Fibroblast of upper back skin (primary cell): Measurements from ENCODE around the gene PTRH1.

Source experiments
- DNase-seq: peaks from one replicate; pipeline ENCODE4 v3.0.0-alpha.2; 2013

PTRH1 gene

DNA sequence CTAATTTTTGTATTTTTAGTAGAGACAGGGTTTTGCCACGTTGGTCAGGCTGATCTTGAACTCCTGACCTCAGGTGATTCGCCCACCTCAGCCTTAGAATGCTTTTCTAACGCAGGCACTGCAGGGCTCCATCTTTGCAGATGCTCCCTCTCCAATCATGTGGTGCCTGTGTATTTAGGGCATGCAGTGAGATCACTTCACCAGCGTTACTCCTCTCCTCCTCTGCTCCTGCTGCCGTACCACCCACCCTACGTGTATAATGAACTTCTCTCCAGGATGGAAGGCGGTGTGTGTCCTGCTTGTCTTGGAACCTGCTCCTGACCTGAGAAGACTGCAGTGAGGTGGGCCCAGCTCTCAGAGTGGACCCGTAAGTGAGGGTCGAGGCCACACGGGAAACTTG lies 22.3 kb downstream of the PTRH1 start:
- DNase-seq, result no peak

DNA sequence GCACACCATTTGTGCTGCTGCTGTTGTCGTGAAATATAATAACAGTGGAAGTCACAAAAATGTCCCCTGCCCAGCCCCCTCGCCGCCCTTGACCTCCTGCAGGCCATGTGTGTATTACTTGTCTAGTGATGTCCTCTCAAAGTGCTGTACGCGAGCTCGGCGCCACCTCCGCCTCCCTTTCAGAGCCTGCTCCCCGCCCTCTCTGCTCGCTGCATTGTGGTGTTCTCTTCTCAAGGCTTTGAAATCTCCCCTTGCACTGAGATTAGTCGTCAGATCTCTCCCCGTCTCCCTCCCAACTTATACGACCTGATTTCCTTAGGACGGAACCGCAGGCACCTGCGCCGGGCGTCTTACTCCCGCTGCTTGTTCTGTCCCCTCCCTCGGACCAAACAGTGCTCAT lies 23.4 kb downstream of the PTRH1 start:
- no peak for DNase-seq

DNA sequence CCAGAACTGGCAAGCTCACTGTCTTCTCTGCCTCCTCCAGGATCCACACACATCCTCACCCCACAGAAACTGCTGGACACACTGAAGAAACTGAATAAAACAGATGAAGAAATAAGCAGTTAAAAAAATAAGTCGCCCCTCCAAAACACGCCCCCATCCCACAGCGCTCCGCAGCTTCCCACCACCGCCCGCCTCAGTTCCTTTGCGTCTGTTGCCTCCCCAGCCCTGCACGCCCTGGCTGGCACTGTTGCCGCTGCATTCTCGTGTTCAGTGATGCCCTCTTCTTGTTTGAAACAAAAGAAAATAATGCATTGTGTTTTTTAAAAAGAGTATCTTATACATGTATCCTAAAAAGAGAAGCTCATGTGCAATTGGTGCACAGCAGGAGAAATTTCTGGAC lies 24.7 kb downstream of the PTRH1 start:
- no peak for DNase-seq

DNA sequence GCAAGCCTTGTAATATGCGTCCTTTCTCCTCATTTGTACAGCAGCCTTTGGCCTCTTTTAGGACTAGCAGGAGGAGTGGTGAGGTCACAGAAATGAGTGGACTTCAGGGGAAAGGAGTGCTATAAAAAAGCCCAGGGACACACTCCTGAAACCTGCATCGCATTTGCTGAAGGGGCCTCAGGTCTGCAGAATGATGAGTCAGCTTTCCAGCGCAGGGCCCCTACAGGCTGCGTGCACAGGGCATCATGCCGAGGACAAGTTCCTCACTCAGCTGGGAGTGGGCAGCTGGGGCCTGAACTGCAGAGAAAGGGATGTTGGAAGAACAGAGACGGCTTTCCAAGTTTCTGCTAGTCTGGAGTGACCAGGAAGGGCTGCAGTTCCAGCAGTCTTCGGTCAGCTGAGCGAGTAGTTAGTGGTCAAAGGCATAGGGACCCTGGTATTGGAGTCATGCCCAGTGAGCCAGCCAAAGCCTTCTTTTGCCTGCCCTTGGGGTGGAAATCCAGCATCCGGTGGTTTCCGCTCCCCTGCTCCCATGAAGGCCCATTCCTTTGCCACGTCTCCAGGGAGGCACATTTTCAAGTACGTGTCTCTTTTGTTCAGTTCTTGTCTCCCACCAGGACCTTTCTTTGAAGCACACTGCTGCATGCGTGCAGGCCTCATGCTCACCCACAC lies 26.0 kb downstream of the PTRH1 start:
- DNase-seq, result no peak

DNA sequence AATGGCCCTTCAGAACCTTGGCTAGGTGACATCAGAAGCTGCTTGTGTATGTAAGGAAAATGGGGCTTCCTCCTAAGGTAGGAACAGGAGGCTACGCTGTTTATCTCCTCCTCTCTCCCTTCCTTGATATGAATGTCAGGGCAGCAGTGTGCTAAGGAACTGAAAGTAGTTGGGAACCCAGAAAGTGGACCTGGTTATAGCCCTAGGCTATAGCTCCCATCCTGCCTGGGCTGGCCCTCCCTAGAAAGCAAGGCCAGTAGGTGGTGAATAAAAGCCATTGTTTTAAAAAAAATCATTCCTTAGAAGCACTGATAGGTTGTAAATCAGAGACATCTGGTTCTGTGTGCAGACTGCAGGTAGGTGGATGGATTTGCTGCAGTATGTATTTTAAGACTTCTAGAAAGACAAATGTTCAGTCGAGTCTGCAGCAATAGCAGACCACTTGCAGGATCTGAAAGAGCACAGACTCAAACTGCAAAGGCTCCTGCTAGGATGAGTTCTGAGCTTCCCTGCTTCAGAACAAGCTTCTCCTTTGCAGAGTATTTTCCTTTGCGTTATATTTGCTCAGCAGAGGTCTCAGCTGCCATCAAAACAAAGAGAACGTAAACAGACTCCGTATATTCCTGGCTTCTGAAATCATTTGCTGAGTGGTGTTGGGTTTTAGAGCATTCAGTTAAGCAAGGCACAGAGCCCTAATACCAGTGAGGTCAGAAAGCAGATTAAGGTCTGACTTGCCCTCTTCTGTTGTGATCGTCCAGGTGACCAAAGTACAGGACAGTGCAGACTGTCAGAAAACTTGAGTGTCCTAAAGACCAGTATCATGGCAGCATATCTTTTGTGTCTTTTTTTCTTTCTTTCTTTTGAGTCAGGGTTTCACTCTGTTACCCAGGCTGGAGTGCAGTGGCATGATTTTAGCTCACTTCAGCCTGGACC lies 28.7 kb downstream of the PTRH1 start:
- no peak for DNase-seq

DNA sequence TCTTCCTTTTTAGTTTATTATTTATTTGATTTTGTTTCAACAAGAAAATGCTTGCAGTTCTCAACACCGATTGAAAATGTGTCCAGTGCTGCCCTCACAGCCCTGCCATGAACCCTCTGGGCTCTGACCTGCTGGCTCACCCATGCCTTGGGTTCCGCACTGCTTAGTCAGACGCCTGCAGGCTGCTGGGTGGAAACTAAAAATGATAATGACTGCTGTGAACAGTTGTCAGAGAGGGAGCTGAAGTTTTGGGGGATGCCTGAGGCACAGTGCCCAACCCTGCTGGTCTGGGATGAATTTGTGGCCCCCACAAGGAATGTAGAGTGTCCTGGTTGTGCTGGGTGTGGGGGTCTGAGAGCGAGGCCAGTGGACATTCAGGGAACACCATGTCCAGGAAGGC lies 30.9 kb downstream of the PTRH1 start:
- DNase-seq, result peak; percentile 56

DNA sequence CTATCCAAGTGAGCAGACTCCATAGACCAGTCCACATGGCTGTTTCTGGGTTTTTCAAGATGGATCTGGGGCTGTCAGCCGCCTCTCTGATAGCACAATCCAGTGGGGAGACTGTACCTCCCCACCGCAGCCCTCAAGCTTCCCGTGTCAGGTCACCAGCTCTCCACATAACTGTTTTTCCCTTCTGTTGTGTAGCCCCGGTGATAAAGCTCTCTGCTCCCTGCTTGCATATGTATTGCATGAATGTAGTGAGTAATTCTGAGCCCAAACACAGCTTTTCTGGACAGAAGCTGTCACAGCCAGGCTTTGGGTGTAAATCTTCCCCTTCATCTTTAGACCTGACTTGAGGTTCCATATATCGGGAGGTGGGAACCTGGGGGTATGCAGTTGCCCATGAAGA lies 31.7 kb downstream of the PTRH1 start:
- DNase-seq, result peak; percentile 65

DNA sequence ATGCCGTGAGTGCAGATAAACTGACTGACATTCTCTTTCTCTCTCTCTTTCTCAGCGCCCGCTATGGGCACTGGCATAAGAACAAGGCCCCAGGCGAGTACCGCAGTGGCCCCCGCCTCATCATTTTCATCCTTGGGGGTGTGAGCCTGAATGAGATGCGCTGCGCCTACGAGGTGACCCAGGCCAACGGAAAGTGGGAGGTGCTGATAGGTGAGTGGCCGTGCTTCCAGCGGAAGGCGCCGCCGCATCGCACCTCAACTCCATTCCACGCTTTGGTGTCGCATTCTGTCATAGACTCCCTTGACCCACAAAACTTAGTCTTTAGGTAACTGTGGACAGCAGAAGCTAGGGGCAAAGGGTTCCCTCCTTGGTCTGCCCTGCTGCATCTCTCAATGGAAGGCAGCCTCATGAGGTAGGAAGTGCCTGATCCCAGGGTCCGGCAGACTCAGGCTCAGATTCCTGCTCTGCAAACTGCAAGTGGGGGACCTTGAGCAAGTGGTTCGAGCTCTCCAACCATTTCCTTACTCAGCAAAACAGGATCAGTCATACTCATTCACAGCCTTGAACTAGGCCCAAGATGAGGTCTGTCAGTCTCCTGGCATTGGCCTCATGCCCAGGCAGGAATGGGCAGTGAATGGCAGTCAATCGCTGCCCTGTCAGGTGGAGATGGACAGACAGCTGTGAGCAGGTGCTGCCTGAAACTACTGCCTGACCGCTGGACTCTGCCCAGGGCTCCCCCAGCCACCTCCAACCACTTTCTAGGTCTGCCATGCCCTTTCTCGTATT lies 32.9 kb downstream of the PTRH1 start:
- DNase-seq, result no peak

DNA sequence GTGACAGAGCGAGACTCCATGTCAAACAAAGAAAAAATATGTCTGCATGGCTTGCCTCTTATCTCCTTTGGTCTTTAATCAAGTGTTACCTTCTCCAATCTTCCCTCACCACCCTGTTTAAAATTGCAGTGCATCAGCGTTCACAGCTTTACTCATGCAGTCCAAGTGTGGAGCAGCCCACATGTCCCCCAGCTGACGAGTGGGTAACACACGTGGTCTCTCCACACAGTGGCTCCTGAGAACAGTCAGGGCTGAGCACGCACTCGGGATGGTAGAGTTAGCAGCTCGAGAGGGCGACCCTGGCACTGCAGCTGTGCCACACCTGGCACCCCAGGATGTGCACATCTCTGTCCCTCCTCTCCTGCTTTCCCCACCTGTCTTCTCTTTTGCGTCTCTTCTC lies 34.6 kb downstream of the PTRH1 start:
- DNase-seq, result no peak

DNA sequence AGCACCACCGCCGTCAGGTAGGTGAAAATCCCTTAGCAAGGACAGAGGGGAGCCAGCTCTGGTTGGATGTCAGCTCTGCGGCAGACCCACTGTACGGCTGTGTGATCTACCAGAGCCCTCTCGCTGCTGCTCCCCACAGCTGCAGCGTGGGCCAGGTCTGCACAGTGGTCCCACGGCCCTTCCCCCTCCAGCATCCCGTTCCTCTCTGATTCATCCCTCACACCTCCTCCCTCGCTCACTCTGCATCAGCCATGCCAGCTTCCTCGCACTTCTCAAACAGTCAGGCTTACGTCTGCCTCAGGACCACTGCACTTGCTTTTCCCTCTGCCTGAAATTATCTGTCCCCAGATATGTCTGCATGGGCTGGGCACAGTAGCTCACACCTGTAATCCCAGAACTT lies 35.2 kb downstream of the PTRH1 start:
- DNase-seq, result no peak

DNA sequence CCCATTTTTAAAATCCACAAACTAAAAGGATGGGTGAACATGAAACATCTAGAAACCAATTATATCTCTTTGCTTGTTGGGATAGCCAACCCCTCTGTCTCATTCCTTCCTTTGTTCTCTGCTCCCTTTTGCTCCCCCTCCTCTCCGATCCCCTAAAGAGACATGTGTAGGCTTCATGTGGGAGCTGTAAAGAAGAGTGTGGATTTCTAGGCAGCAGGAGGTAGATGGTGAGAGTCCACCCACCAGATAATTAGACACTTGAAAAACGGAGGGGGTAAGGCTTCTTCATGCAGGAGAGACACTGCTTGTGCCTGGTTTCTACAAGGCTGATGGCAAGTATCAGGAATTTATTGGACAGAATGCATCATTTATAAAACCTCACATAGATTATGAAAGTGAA lies 36.0 kb downstream of the PTRH1 start:
- no peak for DNase-seq

DNA sequence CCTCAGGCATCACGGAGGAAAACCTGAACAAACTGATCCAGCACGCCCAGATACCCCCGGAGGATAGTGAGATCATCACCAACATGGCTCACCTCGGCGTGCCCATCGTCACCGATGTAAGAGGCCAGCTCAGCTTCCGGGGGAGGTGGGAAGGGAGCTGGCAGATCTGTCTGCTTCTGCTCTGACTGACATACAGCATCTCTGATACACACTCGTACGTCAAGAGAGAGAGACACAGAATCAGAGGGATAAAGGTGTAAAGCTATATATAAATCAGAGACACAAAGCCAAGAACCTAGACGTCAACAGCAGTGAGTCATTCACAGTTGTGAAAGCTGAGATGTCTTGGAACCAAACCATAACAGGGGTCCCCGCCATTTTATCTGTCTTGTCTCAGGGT lies 38.8 kb downstream of the PTRH1 start:
- no peak for DNase-seq

DNA sequence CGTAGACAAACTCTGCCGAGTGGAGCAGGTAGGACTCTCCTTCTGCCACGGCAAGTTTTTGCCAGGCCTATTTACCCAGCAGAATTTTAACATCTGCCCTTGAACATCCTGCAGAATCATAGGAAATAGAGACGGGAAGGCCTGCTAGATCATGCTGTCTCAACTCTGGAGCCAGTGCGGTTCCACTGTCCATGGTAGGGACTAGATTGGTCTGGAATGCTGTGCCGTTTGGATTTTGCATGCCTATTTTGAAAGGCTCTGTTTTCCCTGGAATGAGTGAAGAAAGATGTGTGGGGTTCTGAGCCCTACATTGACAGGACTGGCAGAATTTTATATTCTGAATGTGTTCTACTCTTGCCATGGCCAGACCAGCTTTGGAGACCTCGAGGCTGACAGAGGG lies 42.2 kb downstream of the PTRH1 start:
- no peak for DNase-seq

DNA sequence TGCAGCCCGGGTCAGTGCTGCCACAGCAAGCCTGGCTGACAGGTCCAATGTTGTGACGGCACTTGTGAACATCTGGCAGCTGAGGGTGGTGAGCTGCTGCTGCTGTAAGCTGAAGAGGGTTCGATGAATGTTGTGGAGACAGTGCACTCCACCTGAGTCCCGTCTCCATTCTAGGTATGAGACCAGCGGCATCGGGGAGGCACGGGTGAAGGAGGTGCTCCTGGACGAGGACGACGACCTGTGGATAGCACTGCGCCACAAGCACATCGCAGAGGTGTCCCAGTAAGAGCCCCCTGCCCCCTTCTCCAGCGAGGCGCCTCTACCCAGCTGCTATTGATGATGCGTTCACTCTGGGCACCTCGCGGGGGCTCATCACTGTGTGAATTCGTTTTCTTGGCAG lies 47.6 kb downstream of the PTRH1 start:
- DNase-seq, result no peak

DNA sequence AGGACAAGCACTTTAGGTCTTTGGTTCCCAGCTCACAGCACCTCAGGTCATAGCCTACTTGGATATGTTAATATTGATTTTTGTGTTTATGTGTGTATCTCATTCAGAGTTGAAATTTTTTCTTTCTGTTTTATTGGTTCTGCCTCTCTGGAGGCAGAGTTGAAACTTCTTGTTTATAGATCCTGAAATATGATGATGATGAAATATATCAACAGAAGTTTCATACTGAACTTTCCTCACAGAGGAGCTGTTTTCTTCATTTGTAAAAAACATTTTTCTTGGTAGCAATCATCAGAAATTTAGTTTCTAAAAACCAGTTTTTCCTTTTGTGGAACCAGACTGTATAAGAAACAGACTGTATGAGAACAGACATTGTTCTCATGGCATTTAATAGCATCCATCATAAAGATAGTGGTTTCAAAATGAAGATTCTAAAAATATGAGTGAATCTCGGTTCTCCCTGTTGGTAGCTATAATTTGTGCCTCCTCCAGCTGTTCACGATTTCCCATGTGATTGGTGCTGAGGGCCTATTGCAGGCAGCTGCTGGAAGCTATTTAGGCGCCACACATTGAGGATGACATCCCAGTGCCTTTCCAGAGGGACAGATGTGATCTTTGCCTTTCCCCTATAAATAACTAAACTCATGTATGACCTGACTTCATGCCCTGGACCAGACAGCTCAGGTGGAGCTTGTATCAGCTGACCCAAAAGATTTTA lies 48.2 kb downstream of the PTRH1 start:
- no peak for DNase-seq

DNA sequence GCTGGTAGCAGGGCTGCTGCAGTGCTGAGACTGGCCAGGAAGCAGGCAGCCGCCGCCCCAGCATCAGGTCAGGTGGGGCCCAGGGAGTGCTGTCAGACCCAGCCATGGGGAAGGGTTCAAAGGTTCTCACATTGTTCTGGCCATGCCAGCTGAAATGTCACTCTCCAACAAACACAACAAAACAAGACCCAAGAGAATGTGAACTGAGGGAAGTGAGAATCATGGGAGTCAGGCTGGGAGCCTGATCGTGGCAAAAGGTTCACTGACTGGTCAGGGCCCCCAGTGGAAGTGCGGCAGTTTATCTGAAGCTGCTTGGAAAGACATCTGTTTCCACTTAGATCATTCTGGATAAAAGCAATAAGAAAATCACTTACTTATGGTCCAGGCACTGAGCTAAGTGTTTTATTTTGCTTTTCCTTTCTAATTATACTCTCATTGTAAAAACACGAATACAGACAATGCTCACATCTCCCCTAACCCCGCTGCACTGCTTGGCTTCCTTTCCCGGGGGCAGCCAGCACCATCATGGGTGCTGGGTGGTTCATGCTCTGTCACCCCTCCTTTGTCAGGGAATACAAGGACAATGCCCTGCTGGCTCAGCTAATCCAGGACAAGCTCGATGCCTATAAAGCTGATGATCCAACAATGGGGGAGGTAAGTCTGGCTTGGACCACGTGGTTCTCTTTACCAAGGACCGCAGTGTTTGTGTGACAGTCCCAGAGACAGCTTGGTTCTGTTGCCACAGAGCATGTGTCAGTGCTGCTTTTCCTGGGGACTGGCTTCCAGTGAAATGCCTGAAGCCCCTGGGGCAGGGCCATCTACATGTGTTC lies 50.6 kb downstream of the PTRH1 start:
- peak; percentile 41 for DNase-seq

DNA sequence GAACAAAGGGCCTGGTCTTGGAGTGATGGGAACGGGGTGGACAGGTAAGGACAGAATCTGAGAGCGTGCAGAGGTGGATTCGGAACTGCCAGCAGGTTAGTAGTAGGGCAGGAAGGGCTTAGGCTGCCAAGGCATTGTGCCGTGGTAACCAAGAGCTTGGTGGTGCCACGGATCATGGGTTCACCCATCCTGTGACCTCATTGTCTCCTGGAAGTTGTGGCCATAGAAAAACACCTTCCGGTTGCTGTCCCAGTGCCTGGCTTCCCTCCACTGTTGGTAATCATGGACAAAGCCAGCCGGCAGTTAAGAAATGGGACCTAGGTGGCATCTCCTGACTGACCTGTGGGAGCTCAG lies 51.2 kb downstream of the PTRH1 start:
- DNase-seq, result no peak
